Endothelial cell of umbilical vein (primary cell): ENCODE data around the gene ATP9B.

Source experiments
- EZH2 ChIP-seq: IDR thresholded peaks from 2 replicates; pipeline ENCODE4 v1.6.1; 2012; ENCODE audit warnings: borderline replicate concordance, low read depth, mild to moderate bottlenecking, moderate library complexity, low read length, inconsistent platforms; ENCODE audit not compliant: severe bottlenecking
- FOS ChIP-seq: IDR thresholded peaks from 2 replicates; pipeline ENCODE4 v1.6.1; 2011; ENCODE audit warnings: mild to moderate bottlenecking, low read length, moderate library complexity, borderline replicate concordance; ENCODE audit not compliant: insufficient read depth
- GATA2 ChIP-seq: IDR thresholded peaks from 2 replicates; pipeline ENCODE4 v1.7.0; 2011; ENCODE audit warnings: low read depth, mild to moderate bottlenecking, moderate library complexity, mixed read lengths, low read length; ENCODE audit not compliant: insufficient read length, insufficient read depth
- POLR2A ChIP-seq: IDR thresholded peaks from 2 replicates; pipeline ENCODE4 v1.6.1; 2012; ENCODE audit warnings: low read depth, mild to moderate bottlenecking, control low read depth, low read length
- TF ChIP-seq, protein P1 (sequence below), 2 donors: IDR thresholded peaks; 1 replicate in 1 of 2; 2 replicates in 1 of 2; pipeline ENCODE4 v1.5.1; 2011; ENCODE audit warnings: low read length in 2 of 2, mild to moderate bottlenecking in 2 of 2, moderate library complexity in 2 of 2, control low read depth in 1 of 2, inconsistent platforms in 1 of 2, low read depth in 1 of 2; ENCODE audit not compliant: insufficient read depth in 1 of 2; ENCODE audit errors: extremely low read depth in 1 of 2

GRCh38 chr18:79216176-79216575 is 147.0 kb downstream of the ATP9B start:
- TF ChIP-seq, protein P1, sequence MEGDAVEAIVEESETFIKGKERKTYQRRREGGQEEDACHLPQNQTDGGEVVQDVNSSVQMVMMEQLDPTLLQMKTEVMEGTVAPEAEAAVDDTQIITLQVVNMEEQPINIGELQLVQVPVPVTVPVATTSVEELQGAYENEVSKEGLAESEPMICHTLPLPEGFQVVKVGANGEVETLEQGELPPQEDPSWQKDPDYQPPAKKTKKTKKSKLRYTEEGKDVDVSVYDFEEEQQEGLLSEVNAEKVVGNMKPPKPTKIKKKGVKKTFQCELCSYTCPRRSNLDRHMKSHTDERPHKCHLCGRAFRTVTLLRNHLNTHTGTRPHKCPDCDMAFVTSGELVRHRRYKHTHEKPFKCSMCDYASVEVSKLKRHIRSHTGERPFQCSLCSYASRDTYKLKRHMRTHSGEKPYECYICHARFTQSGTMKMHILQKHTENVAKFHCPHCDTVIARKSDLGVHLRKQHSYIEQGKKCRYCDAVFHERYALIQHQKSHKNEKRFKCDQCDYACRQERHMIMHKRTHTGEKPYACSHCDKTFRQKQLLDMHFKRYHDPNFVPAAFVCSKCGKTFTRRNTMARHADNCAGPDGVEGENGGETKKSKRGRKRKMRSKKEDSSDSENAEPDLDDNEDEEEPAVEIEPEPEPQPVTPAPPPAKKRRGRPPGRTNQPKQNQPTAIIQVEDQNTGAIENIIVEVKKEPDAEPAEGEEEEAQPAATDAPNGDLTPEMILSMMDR (IDR thresholded peaks at IDR 0.05; ENCODE audit: extremely low read depth in 1 of 2, insufficient read depth in 1 of 2, low read depth in 1 of 2, low read length in 2 of 2): no peak
- no peak for TF ChIP-seq EZH2
- no peak for TF ChIP-seq GATA2
- TF ChIP-seq FOS: no peak
- TF ChIP-seq POLR2A: no peak
